SK-MEL-5 (cell line): ENCODE data around the gene DLEU7. TPM values are rescaled to one million over a fixed set of nuclear protein-coding genes. Genes with fewer than 3 reads are reported as not detected.

Source experiments
- DNase-seq: peaks from one replicate; pipeline ENCODE4 v3.0.0-alpha.2; 2016; ENCODE audit warnings: low read depth, low spot score
- in situ Hi-C: cut with HindIII; loops from 2 replicates; pipeline ENCODE4 v1.10.0; 2016; ENCODE audit warnings: low sequenced_read_pairs, high pct_unique_total_duplicates, low pct_unique_long_range_greater_than_20kb
- total RNA-seq: library from RNA; depleted of rRNA; stranded (reverse); fragments of >200 nt; shearing (Covaris generic); gene quantifications from 2 replicates; pipeline ENCODE4 v1.2.3, GENCODE V29; 2014

The DLEU7 gene
- total RNA-seq, 1 experiment from 2014 or later: not detected

- in situ Hi-C loops: no loop called here
- DNase-seq: peak; percentile 44
Measured at GRCh38 chr13:50805805-50806204, 37.7 kb downstream of the DLEU7 start.

- peak; percentile 84 for DNase-seq
- in situ Hi-C loops: no loop called here
Measured at GRCh38 chr13:50801087-50801931, 42.2 kb downstream of the DLEU7 start.

GRCh38 chr13:50800091-50800739 lies 43.3 kb downstream of the DLEU7 start:
- in situ Hi-C loops: no loop called here
- no peak for DNase-seq

GRCh38 chr13:50798923-50799322 lies 44.6 kb downstream of the DLEU7 start:
- in situ Hi-C loops: no loop called here
- no peak for DNase-seq

GRCh38 chr13:50797091-50797490 lies 46.4 kb downstream of the DLEU7 start:
- DNase-seq: no peak
- in situ Hi-C loops: no loop called here

- in situ Hi-C loops: no loop called here
- DNase-seq: no peak
Measured at GRCh38 chr13:50796463-50796862, 47.0 kb downstream of the DLEU7 start.

GRCh38 chr13:50794226-50794625 lies 49.3 kb downstream of the DLEU7 start:
- DNase-seq: no peak
- in situ Hi-C loops: no loop called here

GRCh38 chr13:50793026-50793425 lies 50.5 kb downstream of the DLEU7 start:
- DNase-seq: no peak
- in situ Hi-C loops: no loop called here

GRCh38 chr13:50788551-50789210 lies 54.8 kb downstream of the DLEU7 start:
- DNase-seq: no peak
- in situ Hi-C loops: no loop called here

GRCh38 chr13:50787316-50788195 lies 55.9 kb downstream of the DLEU7 start:
- no peak for DNase-seq
- in situ Hi-C loops: no loop called here

- in situ Hi-C loops: no loop called here
- no peak for DNase-seq
Measured at GRCh38 chr13:50783717-50784290, 59.7 kb downstream of the DLEU7 start.

GRCh38 chr13:50783066-50783465 lies 60.4 kb downstream of the DLEU7 start:
- in situ Hi-C loops: no loop called here
- DNase-seq: no peak

- no peak for DNase-seq
- in situ Hi-C loops: no loop called here
Measured at GRCh38 chr13:50780201-50781015, 63.1 kb downstream of the DLEU7 start.

GRCh38 chr13:50779443-50780200 lies 63.9 kb downstream of the DLEU7 start:
- in situ Hi-C loops: no loop called here
- DNase-seq: no peak
